Measurements from ENCODE around the gene RPH3AL.
"Not testable (repeated sequence)": the region's sequence is repeated elsewhere in the genome, so short reads cannot be mapped to it uniquely, and the experiment has no call there.

DNA sequence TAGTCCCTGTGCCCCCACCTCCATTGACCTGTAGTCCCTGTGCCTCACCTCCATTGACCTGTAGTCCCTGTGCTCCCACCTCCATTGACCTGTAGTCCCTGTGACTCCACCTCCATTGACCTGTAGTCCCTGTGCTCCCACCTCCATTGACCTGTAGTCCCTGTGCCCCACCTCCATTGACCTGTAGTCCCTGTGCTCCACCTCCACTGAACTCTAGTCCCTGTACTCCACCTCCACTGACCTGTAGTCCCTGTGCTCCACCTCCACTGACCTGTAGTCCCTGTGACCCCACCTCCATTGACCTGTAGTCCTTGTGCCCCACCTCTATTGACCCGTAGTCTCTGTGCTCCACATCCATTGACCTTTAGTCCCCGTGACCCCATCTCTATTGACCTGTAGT, 37.2 kb downstream of the RPH3AL start:
- TF ChIP-seq POLR2A (IDR thresholded peaks at IDR 0.05), result not testable (repeated sequence)
- TF ChIP-seq, protein P1, sequence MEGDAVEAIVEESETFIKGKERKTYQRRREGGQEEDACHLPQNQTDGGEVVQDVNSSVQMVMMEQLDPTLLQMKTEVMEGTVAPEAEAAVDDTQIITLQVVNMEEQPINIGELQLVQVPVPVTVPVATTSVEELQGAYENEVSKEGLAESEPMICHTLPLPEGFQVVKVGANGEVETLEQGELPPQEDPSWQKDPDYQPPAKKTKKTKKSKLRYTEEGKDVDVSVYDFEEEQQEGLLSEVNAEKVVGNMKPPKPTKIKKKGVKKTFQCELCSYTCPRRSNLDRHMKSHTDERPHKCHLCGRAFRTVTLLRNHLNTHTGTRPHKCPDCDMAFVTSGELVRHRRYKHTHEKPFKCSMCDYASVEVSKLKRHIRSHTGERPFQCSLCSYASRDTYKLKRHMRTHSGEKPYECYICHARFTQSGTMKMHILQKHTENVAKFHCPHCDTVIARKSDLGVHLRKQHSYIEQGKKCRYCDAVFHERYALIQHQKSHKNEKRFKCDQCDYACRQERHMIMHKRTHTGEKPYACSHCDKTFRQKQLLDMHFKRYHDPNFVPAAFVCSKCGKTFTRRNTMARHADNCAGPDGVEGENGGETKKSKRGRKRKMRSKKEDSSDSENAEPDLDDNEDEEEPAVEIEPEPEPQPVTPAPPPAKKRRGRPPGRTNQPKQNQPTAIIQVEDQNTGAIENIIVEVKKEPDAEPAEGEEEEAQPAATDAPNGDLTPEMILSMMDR (IDR thresholded peaks at IDR 0.05), result not testable (repeated sequence)

Data from testis (tissue), 2 donors.